Ectodermal cell (in vitro differentiated cells): ENCODE data around the gene SMAD5.

Experiments used
- H3K27ac ChIP-seq: 2 replicates; pipeline ENCODE4 v1.7.0; 2013; ENCODE audit warnings: mild to moderate bottlenecking, low read depth, low read length; ENCODE audit not compliant: insufficient read depth, poor library complexity, severe bottlenecking
- H3K27me3 ChIP-seq: 2 replicates; pipeline ENCODE4 v1.7.0; 2013; ENCODE audit warnings: mild to moderate bottlenecking, low read length; ENCODE audit not compliant: insufficient read depth, control insufficient read depth, poor library complexity, severe bottlenecking
- H3K36me3 ChIP-seq: one replicate; pipeline ENCODE4 v1.7.0; 2013; ENCODE audit warnings: low read length; ENCODE audit not compliant: control insufficient read depth, insufficient read depth
- H3K4me1 ChIP-seq: one replicate; pipeline ENCODE4 v1.7.0; 2013; ENCODE audit warnings: low read length; ENCODE audit not compliant: control insufficient read depth, insufficient read depth
- H3K4me3 ChIP-seq: 2 replicates; pipeline ENCODE4 v1.7.0; 2013; ENCODE audit warnings: low read depth, low read length, control low read depth; ENCODE audit not compliant: insufficient read depth
- H3K9me3 ChIP-seq: 2 replicates; pipeline ENCODE4 v1.7.0; 2013; ENCODE audit warnings: mild to moderate bottlenecking, low read length, moderate library complexity; ENCODE audit not compliant: control insufficient read depth
- WGBS, 2 experiments: methylation state at CpG; one replicate each; pipeline ENCODE4 v1.1.7; 2013; ENCODE audit warnings: missing lambda C conversion rate in 2 of 2; 5-methylcytosine and 5-hydroxymethylcytosine counted together

The SMAD5 gene

GRCh38 chr5:136193322-136193935, 60.8 kb downstream of the SMAD5 start:
- 63 to 66% methylated on average over 18 of the region's 18 CpGs for WGBS, 2 experiments
- H3K4me3 ChIP-seq, result peak overlapping the region; percentile 54
- H3K27me3 ChIP-seq, result peaks cover 67% of the 10 kb centered on the region
- H3K4me1 ChIP-seq, result peaks cover 12% of the 10 kb centered on the region
- H3K9me3 ChIP-seq, result no peaks in the 10 kb centered on the region
- no peak overlapping the region for H3K27ac ChIP-seq
- no peaks in the 10 kb centered on the region for H3K36me3 ChIP-seq

GRCh38 chr5:136194576-136194975, 61.9 kb downstream of the SMAD5 start:
- Histone ChIP-seq H3K9me3 (no peaks in the 10 kb centered on the region), H3K4me3 (no peak overlapping the region), H3K36me3 (no peaks in the 10 kb centered on the region), H3K4me1 (peaks cover 15% of the 10 kb centered on the region), H3K27me3 (peaks cover 62% of the 10 kb centered on the region), H3K27ac (no peak overlapping the region)
- 83 to 91% methylated on average over 3 of the region's 3 CpGs for WGBS, 2 experiments

GRCh38 chr5:136195971-136196820, 63.6 kb downstream of the SMAD5 start:
- H3K36me3 ChIP-seq, result no peaks in the 10 kb centered on the region
- peaks cover 46% of the 10 kb centered on the region for H3K27me3 ChIP-seq
- H3K27ac ChIP-seq, result no peak overlapping the region
- H3K4me3 ChIP-seq, result no peak overlapping the region
- 84 to 86% methylated on average over 12 of the region's 12 CpGs for WGBS, 2 experiments
- no peaks in the 10 kb centered on the region for H3K9me3 ChIP-seq
- H3K4me1 ChIP-seq, result peaks cover 20% of the 10 kb centered on the region

GRCh38 chr5:136197462-136198142, 65.0 kb downstream of the SMAD5 start:
- Histone ChIP-seq H3K36me3 (no peaks in the 10 kb centered on the region), H3K9me3 (no peaks in the 10 kb centered on the region), H3K4me3 (no peak overlapping the region), H3K4me1 (peaks cover 22% of the 10 kb centered on the region), H3K27ac (no peak overlapping the region), H3K27me3 (peaks cover 32% of the 10 kb centered on the region)
- WGBS, 2 experiments, result 94 to 96% methylated on average over 4 of the region's 4 CpGs

- no peak overlapping the region for H3K27ac ChIP-seq
- no peaks in the 10 kb centered on the region for H3K9me3 ChIP-seq
- no peaks in the 10 kb centered on the region for H3K36me3 ChIP-seq
- H3K4me1 ChIP-seq, result peaks cover 23% of the 10 kb centered on the region
- H3K27me3 ChIP-seq, result peaks cover 23% of the 10 kb centered on the region
- no peak overlapping the region for H3K4me3 ChIP-seq
- 89 to 92% methylated on average over 5 of the region's 5 CpGs for WGBS, 2 experiments
Observed at GRCh38 chr5:136198453-136198852, 65.8 kb downstream of the SMAD5 start.

- Histone ChIP-seq H3K27me3 (peaks cover 14% of the 10 kb centered on the region), H3K4me3 (no peak overlapping the region), H3K27ac (no peak overlapping the region), H3K36me3 (no peaks in the 10 kb centered on the region), H3K4me1 (peaks cover 23% of the 10 kb centered on the region), H3K9me3 (no peaks in the 10 kb centered on the region)
- 87 to 88% methylated on average over 7 of the region's 7 CpGs for WGBS, 2 experiments
Observed at GRCh38 chr5:136199408-136199807, 66.8 kb downstream of the SMAD5 start.

- 80 to 85% methylated on average over 4 of the region's 4 CpGs for WGBS, 2 experiments
- peaks cover 7% of the 10 kb centered on the region for H3K27me3 ChIP-seq
- H3K9me3 ChIP-seq, result no peaks in the 10 kb centered on the region
- no peak overlapping the region for H3K4me3 ChIP-seq
- peaks cover 23% of the 10 kb centered on the region for H3K4me1 ChIP-seq
- H3K36me3 ChIP-seq, result no peaks in the 10 kb centered on the region
- H3K27ac ChIP-seq, result no peak overlapping the region
Observed at GRCh38 chr5:136200130-136200529, 67.5 kb downstream of the SMAD5 start.

GRCh38 chr5:136200761-136201160, 68.1 kb downstream of the SMAD5 start:
- H3K27me3 ChIP-seq, result peaks cover under 1% of the 10 kb centered on the region
- H3K4me3 ChIP-seq, result no peak overlapping the region
- peaks cover 23% of the 10 kb centered on the region for H3K4me1 ChIP-seq
- 89 to 91% methylated on average over 3 of the region's 3 CpGs for WGBS, 2 experiments
- H3K36me3 ChIP-seq, result no peaks in the 10 kb centered on the region
- no peaks in the 10 kb centered on the region for H3K9me3 ChIP-seq
- no peak overlapping the region for H3K27ac ChIP-seq

GRCh38 chr5:136201870-136202269, 69.2 kb downstream of the SMAD5 start:
- H3K27ac ChIP-seq, result no peak overlapping the region
- H3K9me3 ChIP-seq, result no peaks in the 10 kb centered on the region
- 43 to 46% methylated on average over 4 of the region's 4 CpGs for WGBS, 2 experiments
- H3K4me1 ChIP-seq, result peaks cover 23% of the 10 kb centered on the region
- H3K36me3 ChIP-seq, result no peaks in the 10 kb centered on the region
- no peaks in the 10 kb centered on the region for H3K27me3 ChIP-seq
- H3K4me3 ChIP-seq, result no peak overlapping the region
